Measurements from ENCODE around the gene DHRS7. TPM values are rescaled to one million over a fixed set of nuclear protein-coding genes. Genes with fewer than 3 reads are reported as not detected.
"Not testable (repeated sequence)": the region's sequence is repeated elsewhere in the genome, so short reads cannot be mapped to it uniquely, and the experiment has no call there.

The DHRS7 gene
- total RNA-seq, 2 experiments from 2014 or later, result 40.5 to 43.4 TPM

GRCh38 chr14:60107477-60107876, 57.7 kb downstream of the DHRS7 start:
- Mint-ChIP-seq H3K4me1 (ENCODE audit: low read depth) (peaks cover 17% of the 10 kb centered on the region), H3K4me3 (no peak overlapping the region), H3K9me3 (peaks cover 2% of the 10 kb centered on the region), H3K36me3 (ENCODE audit: low read depth) (peaks cover 28% of the 10 kb centered on the region), H3K27me3 (ENCODE audit: low read depth) (no peaks in the 10 kb centered on the region), H3K27ac (no peak overlapping the region)
- DNase-seq, result no peak
- intact Hi-C loops (cut with micrococcal nuclease), result no loop called here
- CTCF ChIA-PET, result no interaction called here

- peaks cover 23% of the 10 kb centered on the region for H3K4me1 Mint-ChIP-seq (ENCODE audit: low read depth)
- no peaks in the 10 kb centered on the region for H3K27me3 Mint-ChIP-seq (ENCODE audit: low read depth)
- no peak overlapping the region for H3K27ac Mint-ChIP-seq
- H3K4me3 Mint-ChIP-seq, result no peak overlapping the region
- no peak for DNase-seq
- intact Hi-C loops (cut with micrococcal nuclease), result no loop called here
- peaks cover 27% of the 10 kb centered on the region for H3K36me3 Mint-ChIP-seq (ENCODE audit: low read depth)
- peaks cover 2% of the 10 kb centered on the region for H3K9me3 Mint-ChIP-seq
- CTCF ChIA-PET, result interaction anchor here (1.6 kb wide), 1 partner anchor 78 kb away, joined by 5 read pairs; no protein-coding TSS in a partner anchor
These were observed 58.9 kb downstream of the DHRS7 start for GRCh38 chr14:60106339-60106738.

DNA sequence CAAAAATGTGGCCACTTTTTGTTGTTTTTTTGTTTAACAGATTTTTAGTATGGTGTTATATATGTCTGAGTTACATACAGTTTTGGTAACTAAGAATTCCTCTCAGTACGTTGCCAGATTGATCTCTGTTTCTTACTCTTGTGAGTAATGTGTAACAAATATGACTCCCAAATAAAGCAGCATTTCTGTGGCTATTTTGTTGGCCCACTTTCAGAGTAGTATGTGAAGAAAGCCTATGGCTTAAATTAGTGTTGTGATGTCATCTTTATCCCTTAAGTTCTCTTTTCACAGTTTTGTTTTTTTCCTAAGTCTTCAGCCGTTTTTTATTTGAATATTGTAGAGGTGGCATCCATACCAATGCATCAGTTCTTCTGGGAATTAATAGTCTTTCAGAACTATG, 62.8 kb downstream of the DHRS7 start:
- no peak overlapping the region for H3K4me3 Mint-ChIP-seq

DNA sequence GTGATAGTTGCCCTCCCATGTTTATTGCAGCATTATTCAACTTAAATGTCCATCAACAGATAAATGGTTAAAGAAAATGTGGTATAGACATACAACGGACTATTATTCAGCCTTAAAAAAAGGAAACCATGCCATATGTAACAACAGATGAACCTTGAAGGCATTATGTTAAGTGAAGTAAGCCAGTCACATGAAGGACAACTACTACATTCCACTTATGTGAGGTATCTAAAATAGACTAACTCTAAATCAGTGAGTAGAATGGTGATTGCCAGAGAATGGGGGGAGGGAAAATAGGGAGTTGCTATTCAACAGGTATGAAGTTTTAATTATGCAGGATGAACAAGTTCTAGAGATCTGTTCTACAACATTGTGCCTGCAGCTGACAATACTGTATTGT, 63.4 kb downstream of the DHRS7 start:
- intact Hi-C loops (cut with micrococcal nuclease), result no loop called here
- DNase-seq, result no peak
- no peak overlapping the region for H3K27ac Mint-ChIP-seq
- peaks cover 22% of the 10 kb centered on the region for H3K4me1 Mint-ChIP-seq (ENCODE audit: low read depth)
- peaks cover 31% of the 10 kb centered on the region for H3K36me3 Mint-ChIP-seq (ENCODE audit: low read depth)
- CTCF ChIA-PET, result interaction anchor here (0.9 kb wide), 1 partner anchor 137 kb away, joined by 4 read pairs; no protein-coding TSS in a partner anchor
- H3K4me3 Mint-ChIP-seq, result no peak overlapping the region
- H3K9me3 Mint-ChIP-seq, result peaks cover 2% of the 10 kb centered on the region
- no peaks in the 10 kb centered on the region for H3K27me3 Mint-ChIP-seq (ENCODE audit: low read depth)

More for the DNA sequence above, 62.8 kb downstream of the DHRS7 start:
- H3K36me3 Mint-ChIP-seq (ENCODE audit: low read depth), result peaks cover 25% of the 10 kb centered on the region
- intact Hi-C loops (cut with micrococcal nuclease), result no loop called here
- no peaks in the 10 kb centered on the region for H3K27me3 Mint-ChIP-seq (ENCODE audit: low read depth)
- CTCF ChIA-PET, result no interaction called here
- no peak for DNase-seq
- H3K27ac Mint-ChIP-seq, result no peak overlapping the region
- peaks cover 22% of the 10 kb centered on the region for H3K4me1 Mint-ChIP-seq (ENCODE audit: low read depth)
- peaks cover 2% of the 10 kb centered on the region for H3K9me3 Mint-ChIP-seq

- Mint-ChIP-seq H3K36me3 (ENCODE audit: low read depth) (peaks cover 33% of the 10 kb centered on the region), H3K4me1 (ENCODE audit: low read depth) (peaks cover 34% of the 10 kb centered on the region)
- DNase-seq; H3K27ac Mint-ChIP-seq; H3K9me3 Mint-ChIP-seq; H3K27me3 Mint-ChIP-seq (ENCODE audit: low read depth); H3K4me3 Mint-ChIP-seq; intact Hi-C loops (cut with micrococcal nuclease); CTCF ChIA-PET: not testable (repeated sequence)
These were observed 65.3 kb downstream of the DHRS7 start for GRCh38 chr14:60099855-60100254.

DNA sequence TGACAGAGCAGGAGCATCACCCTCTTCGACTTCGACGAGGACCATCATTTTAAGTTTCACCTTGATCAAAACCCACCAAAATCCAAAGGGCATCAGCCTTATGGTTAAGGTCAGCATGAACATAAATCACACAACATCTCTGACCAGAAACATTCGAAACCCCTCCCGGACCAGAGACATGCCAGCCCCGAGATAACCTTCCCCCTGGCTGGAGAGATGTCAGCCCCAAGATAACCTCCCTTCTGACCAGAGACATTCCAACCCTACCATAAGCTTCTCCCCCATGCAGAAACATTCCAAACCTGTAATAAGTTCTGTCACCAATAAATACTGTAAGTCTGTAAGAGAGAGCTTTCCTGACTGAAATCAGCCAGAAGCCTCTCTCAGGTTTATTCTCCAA, 67.2 kb downstream of the DHRS7 start:
- H3K4me1 Mint-ChIP-seq (ENCODE audit: low read depth), result peaks cover 48% of the 10 kb centered on the region
- intact Hi-C loops (cut with micrococcal nuclease), result no loop called here
- H3K9me3 Mint-ChIP-seq, result no peaks in the 10 kb centered on the region
- CTCF ChIA-PET, result no interaction called here
- DNase-seq, result no peak
- H3K27ac Mint-ChIP-seq, result no peak overlapping the region
- H3K36me3 Mint-ChIP-seq (ENCODE audit: low read depth), result peaks cover 26% of the 10 kb centered on the region
- H3K27me3 Mint-ChIP-seq (ENCODE audit: low read depth), result no peaks in the 10 kb centered on the region
- no peak overlapping the region for H3K4me3 Mint-ChIP-seq

DNA sequence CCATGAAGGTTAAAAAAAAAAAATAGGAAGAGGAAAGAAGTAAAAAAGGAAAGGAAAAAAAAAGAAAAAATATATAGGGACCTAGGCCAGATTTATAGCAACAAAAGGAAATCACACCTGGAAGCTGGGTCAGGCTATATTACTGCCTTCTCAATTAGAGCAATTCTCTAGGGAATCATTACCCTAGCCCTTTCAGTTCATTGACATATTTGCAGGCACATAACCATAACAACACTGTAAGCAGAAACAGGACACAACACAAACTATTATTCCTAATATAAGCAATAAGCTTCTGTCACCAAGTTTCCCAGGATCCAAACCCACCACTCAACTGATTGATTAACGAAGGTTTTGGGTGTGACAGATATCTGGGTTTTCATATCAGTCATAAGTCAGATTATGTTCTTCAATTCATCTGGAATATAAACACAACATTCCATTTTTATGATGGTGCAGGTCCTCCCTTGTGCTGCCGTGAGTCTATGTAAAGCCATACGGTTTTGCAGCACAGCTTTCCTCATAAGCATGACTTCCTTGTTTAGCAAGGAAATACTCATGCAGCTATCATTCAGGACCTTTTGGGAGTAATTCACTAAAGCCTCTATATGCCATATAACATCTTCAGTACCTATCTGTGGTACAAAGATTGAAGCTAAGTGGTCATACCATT, 69.3 kb downstream of the DHRS7 start:
- H3K27me3 Mint-ChIP-seq (ENCODE audit: low read depth), result no peaks in the 10 kb centered on the region
- peaks cover 28% of the 10 kb centered on the region for H3K36me3 Mint-ChIP-seq (ENCODE audit: low read depth)
- CTCF ChIA-PET, result interaction anchor here (0.7 to 1.6 kb wide), 5 partner anchors 9 to 131 kb away, joined by 3 to 5 read pairs (median 3); partner anchors contain the start of gene DHRS7
- intact Hi-C loops (cut with micrococcal nuclease), result no loop called here
- H3K4me1 Mint-ChIP-seq (ENCODE audit: low read depth), result peaks cover 39% of the 10 kb centered on the region
- H3K4me3 Mint-ChIP-seq, result no peak overlapping the region
- H3K27ac Mint-ChIP-seq, result no peak overlapping the region
- DNase-seq, result no peak
- no peaks in the 10 kb centered on the region for H3K9me3 Mint-ChIP-seq

DNA sequence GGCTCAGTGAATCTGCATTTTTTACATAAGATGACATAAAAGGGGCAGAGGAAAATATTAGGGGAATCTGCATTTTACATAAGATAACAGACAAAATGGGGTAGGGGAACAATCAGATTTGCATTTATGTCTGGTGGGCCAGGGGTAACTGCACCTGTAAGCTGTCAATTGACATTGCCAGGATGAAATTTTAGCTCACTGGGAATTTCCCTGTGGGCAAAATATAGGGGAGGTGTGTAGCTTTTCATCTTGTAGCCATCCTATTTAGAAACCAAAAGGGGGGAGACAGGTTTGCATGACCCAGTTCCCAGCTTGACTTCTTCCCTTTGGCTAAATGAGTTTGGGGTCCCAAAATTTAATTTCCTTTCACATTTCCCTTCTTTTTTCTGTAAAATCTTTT, 70.0 kb downstream of the DHRS7 start:
- Mint-ChIP-seq H3K27ac (no peak overlapping the region), H3K4me1 (ENCODE audit: low read depth) (peaks cover 41% of the 10 kb centered on the region), H3K36me3 (ENCODE audit: low read depth) (peaks cover 26% of the 10 kb centered on the region), H3K9me3 (no peaks in the 10 kb centered on the region), H3K4me3 (no peak overlapping the region), H3K27me3 (ENCODE audit: low read depth) (no peaks in the 10 kb centered on the region)
- DNase-seq, result no peak
- CTCF ChIA-PET, result interaction anchor here (0.8 to 1.6 kb wide), 3 partner anchors 22 to 130 kb away, joined by 3 to 5 read pairs (median 5); partner anchors contain the start of gene DHRS7
- intact Hi-C loops (cut with micrococcal nuclease), result no loop called here

GRCh38 chr14:60094306-60094897, 70.8 kb downstream of the DHRS7 start:
- CTCF ChIA-PET, result no interaction called here

More at GRCh38 chr14:60094306-60094897, 70.8 kb downstream of the DHRS7 start:
- Mint-ChIP-seq H3K27me3 (ENCODE audit: low read depth) (peaks cover 5% of the 10 kb centered on the region), H3K4me3 (peak overlapping the region; percentile 98), H3K9me3 (no peaks in the 10 kb centered on the region), H3K36me3 (ENCODE audit: low read depth) (peaks cover 21% of the 10 kb centered on the region), H3K4me1 (ENCODE audit: low read depth) (peaks cover 37% of the 10 kb centered on the region), H3K27ac (no peak overlapping the region)
- intact Hi-C loops (cut with micrococcal nuclease), result loop anchor here (5.0 kb wide), 2 partner anchors 612 to 1668 kb away; partner anchors contain the start of genes JKAMP, L3HYPDH and SNAPC1
- DNase-seq, result peak; percentile 47

Other genes starting within 250 kb of the DHRS7 start
- not detected for gene LRRC9, start 245.3 kb downstream of the DHRS7 start, total RNA-seq
- gene PCNX4, start 73.5 kb downstream of the DHRS7 start, total RNA-seq, result 10 to 100 TPM; 24.9 to 27.5 TPM
- 10 to 100 TPM; 35.3 to 36.1 TPM for gene PPM1A, start 83.8 kb upstream of the DHRS7 start, total RNA-seq